Adrenal gland (tissue), 12 donors: ENCODE data around the gene SV2C. TPM values are rescaled to one million over a fixed set of nuclear protein-coding genes. Genes with fewer than 3 reads are reported as not detected.

Source experiments
- DNase-seq, 7 donors: peaks; one replicate each; pipeline ENCODE4 v3.0.0-alpha.2; 2019 to 2020
- H3K27ac ChIP-seq, 5 donors: fragments of 200-600 bp; sonication (generic) in 4 of 5; 1 replicate in 3 of 5; 2 replicates in 2 of 5; pipeline versions ENCODE4 v1.5.1 to v1.8.0; 2016 to 2020; ENCODE audit warnings: mild to moderate bottlenecking in 1 of 5
- H3K27me3 ChIP-seq: fragments of 200-600 bp; 2 replicates; pipeline ENCODE4 v1.8.0; 2021
- H3K36me3 ChIP-seq, 2 donors: fragments of 200-600 bp; replicated peaks in 1 of 2; 1 replicate in 1 of 2; 2 replicates in 1 of 2; pipeline versions ENCODE4 v1.5.1 to v1.8.0; 2018 to 2022
- H3K4me1 ChIP-seq, 2 donors: fragments of 200-600 bp; replicated peaks in 1 of 2; 1 replicate in 1 of 2; 2 replicates in 1 of 2; pipeline versions ENCODE4 v1.5.1 to v1.8.0; 2018 to 2021
- H3K4me3 ChIP-seq, 4 donors: fragments of 200-600 bp; sonication (generic) in 3 of 4; one replicate each; pipeline ENCODE4 v1.5.1; 2016 to 2018
- H3K9me3 ChIP-seq, 3 donors: fragments of 200-600 bp; sonication (generic) in 1 of 3; replicated peaks in 1 of 3; 1 replicate in 2 of 3; 2 replicates in 1 of 3; pipeline versions ENCODE4 v1.5.1 to v1.8.0; 2016 to 2021
- POLR2A ChIP-seq, 2 donors: fragments of 450-650 bp; IDR thresholded peaks; one replicate each; pipeline ENCODE4 v1.6.1; 2017; ENCODE audit warnings: antibody characterized with exemption in 2 of 2, mild to moderate bottlenecking in 2 of 2, moderate library complexity in 1 of 2
- whole genome bisulfite sequencing, 4 donors: extraction: QIAGEN DNeasy Blood & Tissue Kit in 2 of 4; methylation state at CpG; one replicate each; pipeline versions ENCODE4 v1.1.5 to v1.1.7; 2013 to 2017; 5-methylcytosine and 5-hydroxymethylcytosine counted together
- intact Hi-C, 2 donors: fragments of 100-400 bp; cut with DNase I; formaldehyde crosslinking; loops; one replicate each; pipeline versions ENCODE4 v1.14.1 to v1.15.0; 2022 to 2023
- polyA plus RNA-seq, 3 donors: library from polyadenylated mRNA; stranded (reverse); fragments of 200-250 nt in 2 of 3; fragments of 350-450 nt in 1 of 3; fragmentation: Illumina TruSeq in 1 of 3; extraction: RNeasy Lipid Tissue Mini Kit (QIAGEN cat#74804) in 1 of 3; gene quantifications; one replicate each; pipeline ENCODE4 v1.2.3, GENCODE V29; 2013 to 2014
- total RNA-seq, 9 donors: library from RNA; depleted of rRNA in 4 of 9; stranded (reverse); fragments of >200 nt in 4 of 9; fragments of 120-200 nt in 1 of 9; fragmentation: NEBNext Ultra II Directional in 1 of 9; extraction: Animal tissue kit (Norgen Biotek cat#: 25700) in 1 of 9; gene quantifications; one replicate each; pipeline versions ENCODE4 v1.1.0 to v1.2.4, GENCODE V29; 2013 to 2023
- TF ChIP-seq, protein P1 (sequence below), 6 experiments: fragments of 450-650 bp in 4 of 6; fragments of 200-600 bp in 2 of 6; sonication (generic) in 1 of 6; IDR thresholded peaks; 1 replicate in 5 of 6; 2 replicates in 1 of 6; pipeline versions ENCODE4 v1.5.1 to v1.8.0; 2016 to 2021; ENCODE audit warnings: antibody characterized with exemption in 6 of 6, mild to moderate bottlenecking in 2 of 6, moderate library complexity in 1 of 6
- donor health status: healthy with polysubstance abuse.
- donor health status: Bipolar disorder and iron deficiency.
- donor health status: DM: yes; HTN: yes; CAD: no.
- donor health status: DM: no; HTN: no; CAD: no.
- donor health status: DM: no; HTN: no; CAD: no.
- donor health status: DM: yes; HTN: yes; CAD: no.

SV2C gene
- total and polyA plus RNA-seq, 12 donors, result under 0.01 to 0.96 (median 0.19) TPM; not detected in 1

DNA sequence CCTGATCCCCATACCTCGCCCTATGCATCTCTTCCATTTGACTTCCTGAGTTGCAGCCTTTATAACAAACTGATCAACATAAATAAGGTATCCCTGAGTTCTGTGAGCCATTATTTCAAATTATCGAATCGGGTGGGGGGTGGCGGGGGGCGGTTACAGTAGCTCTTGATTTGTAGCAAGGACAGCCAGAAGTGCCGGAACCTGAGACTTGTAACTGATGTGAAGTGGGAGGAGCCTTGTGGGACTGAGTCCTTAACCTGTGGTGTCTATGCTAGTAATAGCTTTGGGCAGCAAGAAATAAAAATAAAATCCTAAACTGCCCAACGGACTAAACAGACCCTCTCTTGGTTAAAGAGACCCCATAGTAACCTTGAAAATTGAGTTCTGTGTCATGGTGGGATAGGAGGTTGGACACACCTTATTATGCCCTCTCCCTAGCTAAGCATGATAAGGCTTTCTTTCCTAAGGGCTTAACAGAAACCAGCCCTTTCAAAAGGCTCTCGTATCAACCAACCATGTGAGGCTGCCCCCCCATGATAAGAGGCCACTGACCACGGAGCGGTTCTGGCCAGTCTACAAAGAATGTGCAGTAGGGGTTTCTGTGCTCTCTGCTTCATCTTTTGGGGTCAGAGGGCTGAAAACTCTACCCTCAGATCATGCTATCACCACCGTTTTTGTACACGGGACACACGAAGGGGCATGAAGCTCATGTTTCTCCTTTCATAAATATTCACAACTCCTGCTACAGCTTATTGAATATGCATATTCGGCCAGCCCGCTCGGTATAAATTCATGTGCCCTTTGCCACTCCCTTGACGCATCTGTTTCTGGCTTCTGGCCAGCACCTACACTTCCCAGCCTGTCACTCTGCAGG is 280.4 kb downstream of the SV2C start:
- TF ChIP-seq, protein P1, sequence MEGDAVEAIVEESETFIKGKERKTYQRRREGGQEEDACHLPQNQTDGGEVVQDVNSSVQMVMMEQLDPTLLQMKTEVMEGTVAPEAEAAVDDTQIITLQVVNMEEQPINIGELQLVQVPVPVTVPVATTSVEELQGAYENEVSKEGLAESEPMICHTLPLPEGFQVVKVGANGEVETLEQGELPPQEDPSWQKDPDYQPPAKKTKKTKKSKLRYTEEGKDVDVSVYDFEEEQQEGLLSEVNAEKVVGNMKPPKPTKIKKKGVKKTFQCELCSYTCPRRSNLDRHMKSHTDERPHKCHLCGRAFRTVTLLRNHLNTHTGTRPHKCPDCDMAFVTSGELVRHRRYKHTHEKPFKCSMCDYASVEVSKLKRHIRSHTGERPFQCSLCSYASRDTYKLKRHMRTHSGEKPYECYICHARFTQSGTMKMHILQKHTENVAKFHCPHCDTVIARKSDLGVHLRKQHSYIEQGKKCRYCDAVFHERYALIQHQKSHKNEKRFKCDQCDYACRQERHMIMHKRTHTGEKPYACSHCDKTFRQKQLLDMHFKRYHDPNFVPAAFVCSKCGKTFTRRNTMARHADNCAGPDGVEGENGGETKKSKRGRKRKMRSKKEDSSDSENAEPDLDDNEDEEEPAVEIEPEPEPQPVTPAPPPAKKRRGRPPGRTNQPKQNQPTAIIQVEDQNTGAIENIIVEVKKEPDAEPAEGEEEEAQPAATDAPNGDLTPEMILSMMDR (IDR thresholded peaks at IDR 0.05), result no peak
- no peak for TF ChIP-seq POLR2A (IDR thresholded peaks at IDR 0.05)
- Histone ChIP-seq H3K4me1 (no peaks in the 10 kb centered on the region), H3K27me3 (no peaks in the 10 kb centered on the region), H3K27ac (no peak overlapping the region), H3K36me3 (no peaks in the 10 kb centered on the region), H3K9me3 (no peaks in the 10 kb centered on the region), H3K4me3 (no peak overlapping the region)
- WGBS, 4 donors, result 68 to 75% (median 69%) methylated on average over 17 of the region's 17 CpGs
- DNase-seq, result no peak
- intact Hi-C loops, result no loop called here

GRCh38 chr5:76364226-76364589 is 281.0 kb downstream of the SV2C start:
- DNase-seq, result no peak
- Histone ChIP-seq H3K4me1 (no peaks in the 10 kb centered on the region), H3K4me3 (no peak overlapping the region), H3K27me3 (no peaks in the 10 kb centered on the region), H3K9me3 (no peaks in the 10 kb centered on the region), H3K27ac (no peak overlapping the region), H3K36me3 (no peaks in the 10 kb centered on the region)
- intact Hi-C loops, result no loop called here
- 76 to 93% (median 81%) methylated on average over 2 of the region's 2 CpGs for WGBS, 4 donors
- TF ChIP-seq, protein P1 (IDR thresholded peaks at IDR 0.05), result no peak
- no peak for TF ChIP-seq POLR2A (IDR thresholded peaks at IDR 0.05)

DNA sequence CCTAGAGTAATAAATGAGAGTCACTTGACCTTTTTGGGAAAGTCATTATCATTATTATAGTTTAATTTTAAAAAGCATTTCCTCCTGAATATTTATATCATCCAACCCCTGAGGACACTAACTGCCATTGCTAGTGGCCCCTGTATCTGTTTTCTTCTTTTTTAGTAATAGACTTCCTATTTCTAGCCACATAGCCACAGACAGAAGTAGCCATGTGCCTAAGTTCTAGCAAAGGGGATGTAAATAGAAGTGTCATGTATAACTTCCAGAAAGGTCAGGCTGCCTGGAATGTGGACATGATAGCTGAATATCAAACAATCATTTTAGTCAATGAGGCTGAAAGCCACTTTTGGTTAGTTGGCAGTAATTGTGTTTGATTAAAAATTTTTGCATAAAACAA is 282.4 kb downstream of the SV2C start:
- Histone ChIP-seq H3K27me3 (no peaks in the 10 kb centered on the region), H3K9me3 (no peaks in the 10 kb centered on the region), H3K27ac (no peak overlapping the region), H3K36me3 (no peaks in the 10 kb centered on the region), H3K4me1 (no peaks in the 10 kb centered on the region), H3K4me3 (no peak overlapping the region)
- no peak for DNase-seq
- TF ChIP-seq POLR2A (IDR thresholded peaks at IDR 0.05), result no peak
- TF ChIP-seq, protein P1 (IDR thresholded peaks at IDR 0.05), result no peak
- intact Hi-C loops, result no loop called here

GRCh38 chr5:76366596-76366995 is 283.4 kb downstream of the SV2C start:
- 93 to 97% (median 96%) methylated on average over 2 of the region's 2 CpGs for WGBS, 4 donors
- intact Hi-C loops, result no loop called here
- TF ChIP-seq, protein P1 (IDR thresholded peaks at IDR 0.05), result no peak
- no peak for TF ChIP-seq POLR2A (IDR thresholded peaks at IDR 0.05)
- Histone ChIP-seq H3K4me3 (no peak overlapping the region), H3K9me3 (no peaks in the 10 kb centered on the region), H3K27me3 (no peaks in the 10 kb centered on the region), H3K36me3 (no peaks in the 10 kb centered on the region), H3K4me1 (no peaks in the 10 kb centered on the region), H3K27ac (no peak overlapping the region)
- no peak for DNase-seq
